ENCODE measurements around the gene MKNK2. TPM values are rescaled to one million over a fixed set of nuclear protein-coding genes. Genes with fewer than 3 reads are reported as not detected.

MKNK2 gene
- total and polyA plus RNA-seq, 2 of the 13 experiments (the other 11 are each of a cell fraction or from before 2014, with no cell fraction given) = 44.9 to 112 TPM

- TF ChIP-seq ZNF317 (CRISPR knock-in tag; IDR thresholded peaks at IDR 0.05) (0 out of 2 replicates have a peak, but pooled peaks have one; percentile 18), SMYD3 (CRISPR knock-in tag; IDR thresholded peaks at IDR 0.05) (peak; percentile 66; the same call in 1 of the 2 replicates), ZNF335 (CRISPR knock-in tag; IDR thresholded peaks at IDR 0.05) (no peak), SNAPC2 (CRISPR knock-in tag; IDR thresholded peaks at IDR 0.05) (peak; percentile 74; the same call in 1 of the 2 replicates), NCOA1 (CRISPR knock-in tag; IDR thresholded peaks at IDR 0.05) (0 out of 2 replicates have a peak, but pooled peaks have one; percentile 33), ARID3A (IDR thresholded peaks at IDR 0.05; ENCODE audit: low read depth, low read length) (no peak), HMG20A (CRISPR knock-in tag; IDR thresholded peaks at IDR 0.05; ENCODE audit: borderline replicate concordance) (no peak), ZFP36L1 (CRISPR knock-in tag; IDR thresholded peaks at IDR 0.05) (peak; percentile 76; the same call in 1 of the 2 replicates), PHF21A (CRISPR knock-in tag; IDR thresholded peaks at IDR 0.05) (peak; percentile 28; the same call in 1 of the 2 replicates), YEATS4 (CRISPR knock-in tag; IDR thresholded peaks at IDR 0.05; ENCODE audit: borderline replicate concordance) (peak; percentile 26; the same call in 1 of the 2 replicates), ZNF543 (CRISPR knock-in tag; IDR thresholded peaks at IDR 0.05) (no peak), ZNF737 (CRISPR knock-in tag; IDR thresholded peaks at IDR 0.05; ENCODE audit: borderline replicate concordance) (no peak)
- TF ChIP-seq, protein P1, sequence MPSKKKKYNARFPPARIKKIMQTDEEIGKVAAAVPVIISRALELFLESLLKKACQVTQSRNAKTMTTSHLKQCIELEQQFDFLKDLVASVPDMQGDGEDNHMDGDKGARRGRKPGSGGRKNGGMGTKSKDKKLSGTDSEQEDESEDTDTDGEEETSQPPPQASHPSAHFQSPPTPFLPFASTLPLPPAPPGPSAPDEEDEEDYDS (CRISPR knock-in tag; IDR thresholded peaks at IDR 0.05) = no peak
- TF ChIP-seq, protein P2, sequence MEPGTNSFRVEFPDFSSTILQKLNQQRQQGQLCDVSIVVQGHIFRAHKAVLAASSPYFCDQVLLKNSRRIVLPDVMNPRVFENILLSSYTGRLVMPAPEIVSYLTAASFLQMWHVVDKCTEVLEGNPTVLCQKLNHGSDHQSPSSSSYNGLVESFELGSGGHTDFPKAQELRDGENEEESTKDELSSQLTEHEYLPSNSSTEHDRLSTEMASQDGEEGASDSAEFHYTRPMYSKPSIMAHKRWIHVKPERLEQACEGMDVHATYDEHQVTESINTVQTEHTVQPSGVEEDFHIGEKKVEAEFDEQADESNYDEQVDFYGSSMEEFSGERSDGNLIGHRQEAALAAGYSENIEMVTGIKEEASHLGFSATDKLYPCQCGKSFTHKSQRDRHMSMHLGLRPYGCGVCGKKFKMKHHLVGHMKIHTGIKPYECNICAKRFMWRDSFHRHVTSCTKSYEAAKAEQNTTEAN (CRISPR knock-in tag; conservative IDR thresholded peaks at IDR 0.05) = peak; percentile 92
- TF ChIP-seq, protein P3, sequence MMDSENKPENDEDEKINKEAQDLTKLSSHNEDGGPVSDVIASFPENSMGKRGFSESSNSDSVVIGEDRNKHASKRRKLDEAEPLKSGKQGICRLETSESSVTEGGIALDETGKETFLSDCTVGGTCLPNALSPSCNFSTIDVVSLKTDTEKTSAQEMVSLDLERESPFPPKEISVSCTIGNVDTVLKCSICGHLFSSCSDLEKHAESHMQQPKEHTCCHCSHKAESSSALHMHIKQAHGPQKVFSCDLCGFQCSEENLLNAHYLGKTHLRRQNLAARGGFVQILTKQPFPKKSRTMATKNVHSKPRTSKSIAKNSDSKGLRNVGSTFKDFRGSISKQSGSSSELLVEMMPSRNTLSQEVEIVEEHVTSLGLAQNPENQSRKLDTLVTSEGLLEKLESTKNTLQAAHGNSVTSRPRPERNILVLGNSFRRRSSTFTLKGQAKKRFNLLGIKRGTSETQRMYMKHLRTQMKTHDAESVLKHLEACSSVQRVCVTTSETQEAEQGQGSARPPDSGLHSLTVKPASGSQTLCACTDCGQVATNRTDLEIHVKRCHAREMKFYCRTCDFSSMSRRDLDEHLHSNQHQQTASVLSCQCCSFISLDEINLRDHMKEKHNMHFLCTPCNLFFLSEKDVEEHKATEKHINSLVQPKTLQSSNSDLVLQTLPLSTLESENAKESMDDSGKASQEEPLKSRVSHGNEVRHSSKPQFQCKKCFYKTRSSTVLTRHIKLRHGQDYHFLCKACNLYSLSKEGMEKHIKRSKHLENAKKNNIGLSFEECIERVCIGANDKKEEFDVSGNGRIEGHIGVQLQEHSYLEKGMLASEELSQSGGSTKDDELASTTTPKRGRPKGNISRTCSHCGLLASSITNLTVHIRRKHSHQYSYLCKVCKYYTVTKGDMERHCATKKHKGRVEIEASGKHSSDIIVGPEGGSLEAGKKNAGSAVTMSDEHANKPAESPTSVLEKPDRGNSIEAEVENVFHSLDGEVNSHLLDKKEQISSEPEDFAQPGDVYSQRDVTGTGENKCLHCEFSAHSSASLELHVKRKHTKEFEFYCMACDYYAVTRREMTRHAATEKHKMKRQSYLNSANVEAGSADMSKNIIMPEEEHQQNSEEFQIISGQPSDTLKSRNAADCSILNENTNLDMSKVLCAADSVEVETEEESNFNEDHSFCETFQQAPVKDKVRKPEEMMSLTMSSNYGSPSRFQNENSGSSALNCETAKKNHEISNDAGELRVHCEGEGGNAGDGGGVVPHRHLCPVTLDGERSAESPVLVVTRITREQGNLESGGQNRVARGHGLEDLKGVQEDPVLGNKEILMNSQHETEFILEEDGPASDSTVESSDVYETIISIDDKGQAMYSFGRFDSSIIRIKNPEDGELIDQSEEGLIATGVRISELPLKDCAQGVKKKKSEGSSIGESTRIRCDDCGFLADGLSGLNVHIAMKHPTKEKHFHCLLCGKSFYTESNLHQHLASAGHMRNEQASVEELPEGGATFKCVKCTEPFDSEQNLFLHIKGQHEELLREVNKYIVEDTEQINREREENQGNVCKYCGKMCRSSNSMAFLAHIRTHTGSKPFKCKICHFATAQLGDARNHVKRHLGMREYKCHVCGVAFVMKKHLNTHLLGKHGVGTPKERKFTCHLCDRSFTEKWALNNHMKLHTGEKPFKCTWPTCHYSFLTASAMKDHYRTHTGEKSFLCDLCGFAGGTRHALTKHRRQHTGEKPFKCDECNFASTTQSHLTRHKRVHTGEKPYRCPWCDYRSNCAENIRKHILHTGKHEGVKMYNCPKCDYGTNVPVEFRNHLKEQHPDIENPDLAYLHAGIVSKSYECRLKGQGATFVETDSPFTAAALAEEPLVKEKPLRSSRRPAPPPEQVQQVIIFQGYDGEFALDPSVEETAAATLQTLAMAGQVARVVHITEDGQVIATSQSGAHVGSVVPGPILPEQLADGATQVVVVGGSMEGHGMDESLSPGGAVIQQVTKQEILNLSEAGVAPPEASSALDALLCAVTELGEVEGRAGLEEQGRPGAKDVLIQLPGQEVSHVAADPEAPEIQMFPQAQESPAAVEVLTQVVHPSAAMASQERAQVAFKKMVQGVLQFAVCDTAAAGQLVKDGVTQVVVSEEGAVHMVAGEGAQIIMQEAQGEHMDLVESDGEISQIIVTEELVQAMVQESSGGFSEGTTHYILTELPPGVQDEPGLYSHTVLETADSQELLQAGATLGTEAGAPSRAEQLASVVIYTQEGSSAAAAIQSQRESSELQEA (CRISPR knock-in tag; IDR thresholded peaks at IDR 0.05; ENCODE audit: not compliant biosample characterization) = no peak
These were observed 995 bp upstream of the MKNK2 start (continued) for GRCh38 chr19:2051773-2052704.

Data from HepG2 (cell line).